GOT3 (cell line): ENCODE measurements around the gene MAP4.
"Not testable (repeated sequence)": the region's sequence is repeated elsewhere in the genome, so short reads cannot be mapped to it uniquely, and the experiment has no call there.

Experiments used
- DNase-seq: peaks from one replicate; lab custom pipeline; 2025; ENCODE audit warnings: mixed read lengths; lab: John Stamatoyannopoulos, UW

The MAP4 gene

GRCh38 chr3:47846880-47847248, 169.4 kb downstream of the MAP4 start:
- DNase-seq: no peak

GRCh38 chr3:47846186-47846879, 169.9 kb downstream of the MAP4 start:
- DNase-seq: no peak

- DNase-seq: no peak
Measured at GRCh38 chr3:47841786-47842349, 174.3 kb downstream of the MAP4 start.

- DNase-seq: no peak
Measured at GRCh38 chr3:47838503-47838902, 177.7 kb downstream of the MAP4 start.

- DNase-seq: no peak
Measured at GRCh38 chr3:47836986-47837385, 179.2 kb downstream of the MAP4 start.

- DNase-seq: not testable (repeated sequence)
Measured at GRCh38 chr3:47829482-47829881, 186.7 kb downstream of the MAP4 start.

- no peak for DNase-seq
Measured at GRCh38 chr3:47825590-47825989, 190.6 kb downstream of the MAP4 start.

GRCh38 chr3:47824541-47825473, 191.4 kb downstream of the MAP4 start:
- peak; percentile 64 for DNase-seq

GRCh38 chr3:47817609-47818008, 198.6 kb downstream of the MAP4 start:
- DNase-seq: no peak

- no peak for DNase-seq
Measured at GRCh38 chr3:47813551-47814177, 202.6 kb downstream of the MAP4 start.

- DNase-seq: no peak
Measured at GRCh38 chr3:47804577-47804976, 211.6 kb downstream of the MAP4 start.

- no peak for DNase-seq
Measured at GRCh38 chr3:47803480-47804025, 212.7 kb downstream of the MAP4 start.

GRCh38 chr3:47802734-47803479, 213.3 kb downstream of the MAP4 start, which contains the start of gene DHX30:
Gene DHX30 (plus strand): TSS chr3:47803138. CDS start chr3:47810684, 7,546 bp downstream.
- DNase-seq: peak; percentile 66
